ENCODE measurements around the gene NEK9.

DNA sequence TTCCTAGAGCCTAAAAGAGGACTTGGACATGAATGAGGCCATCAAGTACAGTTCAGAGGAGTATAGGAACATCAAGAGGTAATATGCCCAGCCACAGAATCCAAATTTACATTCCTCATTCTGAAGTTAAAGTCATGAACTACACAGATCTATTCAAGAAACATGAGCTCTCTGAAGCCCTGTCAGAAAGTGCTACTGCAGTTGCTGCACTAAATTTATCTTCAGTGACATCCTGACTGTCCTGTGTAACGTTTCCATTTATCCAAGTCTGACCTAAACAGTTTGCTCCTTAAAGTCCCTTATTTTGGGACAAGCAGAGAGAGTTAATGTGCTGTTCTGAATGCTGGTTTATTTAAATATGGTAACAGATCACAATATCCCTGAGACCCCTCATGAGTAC lies 28.2 kb downstream of the NEK9 start:
- TF ChIP-seq, protein P1, sequence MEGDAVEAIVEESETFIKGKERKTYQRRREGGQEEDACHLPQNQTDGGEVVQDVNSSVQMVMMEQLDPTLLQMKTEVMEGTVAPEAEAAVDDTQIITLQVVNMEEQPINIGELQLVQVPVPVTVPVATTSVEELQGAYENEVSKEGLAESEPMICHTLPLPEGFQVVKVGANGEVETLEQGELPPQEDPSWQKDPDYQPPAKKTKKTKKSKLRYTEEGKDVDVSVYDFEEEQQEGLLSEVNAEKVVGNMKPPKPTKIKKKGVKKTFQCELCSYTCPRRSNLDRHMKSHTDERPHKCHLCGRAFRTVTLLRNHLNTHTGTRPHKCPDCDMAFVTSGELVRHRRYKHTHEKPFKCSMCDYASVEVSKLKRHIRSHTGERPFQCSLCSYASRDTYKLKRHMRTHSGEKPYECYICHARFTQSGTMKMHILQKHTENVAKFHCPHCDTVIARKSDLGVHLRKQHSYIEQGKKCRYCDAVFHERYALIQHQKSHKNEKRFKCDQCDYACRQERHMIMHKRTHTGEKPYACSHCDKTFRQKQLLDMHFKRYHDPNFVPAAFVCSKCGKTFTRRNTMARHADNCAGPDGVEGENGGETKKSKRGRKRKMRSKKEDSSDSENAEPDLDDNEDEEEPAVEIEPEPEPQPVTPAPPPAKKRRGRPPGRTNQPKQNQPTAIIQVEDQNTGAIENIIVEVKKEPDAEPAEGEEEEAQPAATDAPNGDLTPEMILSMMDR (IDR thresholded peaks at IDR 0.05) = no peak
- no peak for TF ChIP-seq ZFX (IDR thresholded peaks at IDR 0.05; ENCODE audit: borderline replicate concordance)

All from 22Rv1 (cell line).